NOMO-1 treated with DMSO at 0.1 percent for 48 hours (cell line): ENCODE results near the gene TTLL9.

Experiments
- DNase-seq: peaks from one replicate; lab custom pipeline; 2025; ENCODE audit not compliant: unreplicated experiment; lab: John Stamatoyannopoulos, UW

Gene TTLL9

GRCh38 chr20:31943052-31943471 lies 72.6 kb downstream of the TTLL9 start:
- no peak for DNase-seq

GRCh38 chr20:31945319-31945718 lies 74.9 kb downstream of the TTLL9 start:
- DNase-seq, result no peak

DNA sequence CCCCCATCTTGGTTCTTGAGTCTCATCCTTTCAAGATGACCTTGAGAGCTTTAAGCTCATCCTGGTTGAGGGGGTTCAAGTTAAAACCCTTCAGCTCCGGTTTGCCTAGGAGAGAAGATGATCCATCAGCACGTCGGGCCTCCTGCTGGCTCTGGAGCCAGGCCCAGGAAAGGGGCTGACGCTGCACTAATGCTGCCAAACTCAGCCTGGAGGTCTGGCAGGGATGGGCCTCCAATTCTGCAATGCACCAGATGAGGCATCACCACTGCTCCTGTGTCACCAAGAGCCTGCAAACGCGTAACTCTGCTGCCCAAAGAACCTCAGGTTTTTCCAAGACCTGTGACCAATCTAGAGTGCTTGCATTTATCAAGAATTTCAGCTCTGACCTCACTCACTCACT lies 75.4 kb downstream of the TTLL9 start:
- no peak for DNase-seq

GRCh38 chr20:31948008-31948407 lies 77.6 kb downstream of the TTLL9 start:
- no peak for DNase-seq

DNA sequence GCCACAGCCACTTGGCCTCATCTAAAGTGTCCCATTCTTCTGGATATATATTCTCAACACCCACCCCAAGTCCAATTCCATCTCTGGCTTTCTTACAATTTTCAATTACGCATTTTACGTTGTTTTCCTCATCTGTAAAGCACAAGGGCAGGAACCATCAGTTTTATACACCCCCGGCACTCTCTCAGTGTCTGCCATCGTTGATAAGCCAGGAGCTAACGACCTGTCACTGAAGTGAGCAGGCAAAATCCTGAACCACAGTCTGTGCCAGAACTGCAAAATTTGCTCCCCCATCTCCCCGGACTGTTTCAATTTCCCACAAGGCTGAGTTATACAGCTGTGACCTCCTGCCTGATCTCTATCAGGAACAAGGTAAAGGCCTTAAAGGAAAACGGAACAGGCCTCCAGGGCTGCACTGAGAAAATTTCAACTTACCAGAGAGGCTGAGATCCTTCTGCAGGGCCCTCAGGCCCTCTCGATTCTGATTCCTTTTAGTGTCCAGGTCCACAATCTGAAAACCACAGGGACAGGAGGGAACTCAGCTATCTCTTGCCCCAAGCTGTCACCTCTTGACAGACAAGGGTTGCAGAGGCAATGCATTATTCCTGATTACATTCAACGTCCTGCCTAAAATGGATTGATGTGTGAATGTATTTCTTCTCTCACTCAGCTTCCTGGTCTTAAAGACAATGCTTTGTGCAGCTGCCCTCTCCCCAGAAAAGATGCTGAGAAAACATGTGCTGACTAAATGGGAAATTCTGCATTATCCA lies 79.6 kb downstream of the TTLL9 start:
- no peak for DNase-seq

GRCh38 chr20:31951203-31951529 lies 80.7 kb downstream of the TTLL9 start:
- no peak for DNase-seq

DNA sequence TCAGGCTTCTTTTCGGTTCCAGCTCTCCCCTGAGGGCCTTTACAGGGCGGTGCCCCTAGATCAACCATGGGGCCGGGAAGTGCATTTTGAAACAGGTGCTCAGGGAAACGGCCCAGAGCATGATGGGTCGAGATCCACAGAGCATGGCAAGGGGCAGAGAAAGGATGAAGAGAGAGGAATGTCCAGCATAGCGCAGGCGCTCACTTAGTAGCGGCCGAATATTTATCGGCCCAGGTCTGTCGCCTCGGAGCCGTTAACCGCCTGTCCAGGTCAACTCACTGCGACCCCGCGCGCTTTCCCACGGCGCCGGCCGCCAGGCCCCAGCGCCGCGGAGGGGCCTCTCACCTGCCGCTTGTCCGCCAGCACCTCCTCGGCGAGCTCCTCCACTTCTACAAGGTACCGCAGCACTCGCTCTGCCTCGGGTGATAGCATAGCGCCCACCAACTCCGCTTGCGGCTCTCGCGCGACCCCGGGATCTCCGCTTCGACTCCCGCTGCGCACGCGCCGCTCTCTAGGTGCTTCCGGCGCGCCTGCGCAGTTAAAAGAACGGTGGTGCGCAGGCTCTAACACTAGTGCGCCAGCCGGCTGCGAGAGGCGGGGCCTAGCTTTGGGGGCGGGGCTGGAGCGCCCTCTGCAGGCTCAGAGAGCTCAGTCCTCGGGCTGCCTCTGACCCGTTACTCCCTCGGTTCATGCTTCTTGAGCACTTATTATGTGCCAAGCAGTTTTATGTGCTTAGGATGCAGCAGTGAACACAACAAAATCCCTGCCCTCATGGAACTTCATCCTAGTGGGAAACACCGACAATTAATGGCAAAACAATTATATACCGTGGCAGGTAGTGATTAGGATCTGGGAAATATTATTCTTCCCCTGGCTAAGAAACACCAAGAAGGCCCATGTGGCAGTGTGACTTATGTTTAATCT lies 81.4 kb downstream of the TTLL9 start, which contains the start of gene PDRG1:
PDRG1 (minus strand) TSS at position 517 of the 924 bp plus-strand sequence; CDS start at position 432, 85 bp downstream.
- peak; percentile 95 for DNase-seq

DNA sequence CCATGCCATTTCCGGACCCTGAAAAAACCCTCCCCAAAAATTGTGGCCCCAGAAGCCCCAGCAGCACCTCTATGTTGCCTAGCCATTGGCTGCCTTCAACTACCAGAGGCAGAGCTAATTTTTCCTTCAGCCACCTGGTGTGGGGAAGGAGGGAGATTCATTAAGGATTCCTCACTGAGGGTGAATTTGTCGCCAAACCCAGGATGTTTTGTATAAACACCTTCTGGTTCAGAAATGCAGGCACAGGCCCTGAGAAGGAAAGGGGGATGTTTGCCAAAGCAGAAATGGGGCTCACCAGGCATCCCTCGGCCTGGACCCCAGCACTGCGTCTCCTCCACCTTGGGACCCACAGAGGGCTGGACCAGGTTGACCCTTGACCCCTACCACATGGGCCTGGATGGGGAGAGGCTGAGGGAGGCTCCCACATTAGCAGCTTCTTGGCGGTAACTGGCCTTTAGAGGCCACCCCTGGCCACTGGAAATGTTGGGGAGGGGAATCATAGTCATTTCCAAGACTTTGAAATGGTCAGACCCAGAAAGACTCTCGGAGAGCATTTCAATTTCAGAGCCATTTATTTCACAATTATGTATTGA lies 83.2 kb downstream of the TTLL9 start:
- no peak for DNase-seq

- no peak for DNase-seq
Measured at GRCh38 chr20:31954500-31954899, 84.1 kb downstream of the TTLL9 start.

DNA sequence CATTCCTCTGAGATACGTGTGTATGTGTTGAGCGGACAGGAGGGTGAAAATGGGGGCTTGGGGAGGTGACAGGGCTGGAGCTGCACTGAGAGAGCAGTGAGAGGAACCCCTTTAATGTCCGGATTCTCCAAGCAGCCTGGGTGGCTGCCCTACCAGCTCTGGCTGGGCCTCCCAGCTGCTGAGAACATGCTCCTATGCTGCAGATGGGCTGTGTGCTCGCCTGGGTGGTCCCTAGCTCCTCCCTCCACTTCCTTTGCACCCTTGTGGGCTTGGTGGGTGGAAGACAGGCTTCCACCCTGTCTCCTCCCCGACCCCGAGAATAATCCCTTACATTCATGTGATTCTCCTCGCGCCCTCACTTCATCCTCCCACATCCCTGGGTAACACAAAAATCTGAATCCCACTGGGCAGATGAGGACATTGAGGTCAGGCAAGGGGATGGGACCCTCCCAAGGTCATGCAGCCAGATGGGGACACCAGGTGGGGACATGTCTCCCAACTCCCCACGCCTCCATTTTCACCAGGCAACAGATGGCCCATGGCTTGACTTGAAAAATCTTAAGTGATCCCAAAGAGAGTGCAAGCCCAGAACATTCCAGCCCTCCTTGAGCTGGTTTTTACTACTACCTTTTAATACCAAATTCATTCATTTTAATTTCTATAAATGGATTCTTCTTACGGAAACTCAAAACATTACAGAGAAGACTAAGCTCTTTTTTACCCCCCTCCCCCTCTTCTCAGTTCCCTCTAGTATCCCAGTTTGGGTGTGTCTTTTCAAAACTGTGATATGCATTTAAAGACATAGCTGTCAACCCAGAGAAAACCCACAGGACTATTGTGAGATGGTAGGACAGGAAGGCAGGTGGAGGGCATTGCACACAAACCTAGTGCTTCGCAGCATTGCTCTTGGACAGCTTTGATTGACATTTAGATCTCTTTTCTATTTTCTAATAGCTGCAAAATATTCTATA lies 86.4 kb downstream of the TTLL9 start:
- DNase-seq, result no peak

DNA sequence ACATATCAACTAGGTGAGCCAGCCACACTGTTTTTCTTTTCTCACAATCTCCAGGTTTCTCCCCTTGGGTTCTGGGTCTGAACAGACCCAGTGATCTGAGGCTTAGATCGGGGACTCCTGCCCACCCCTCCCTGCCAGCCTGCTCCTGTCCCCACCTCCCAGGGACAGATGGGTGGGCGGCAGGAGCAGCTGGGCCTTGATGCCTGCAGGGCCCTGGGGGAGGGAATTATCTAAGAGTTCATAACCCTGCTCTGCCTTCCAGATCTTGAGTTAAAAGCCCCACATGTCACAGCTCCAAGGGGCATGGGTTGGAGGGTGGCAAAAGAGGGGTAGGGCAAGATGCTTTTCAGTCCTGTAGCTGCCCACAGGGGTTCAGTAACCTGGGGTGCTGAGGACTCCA lies 92.3 kb downstream of the TTLL9 start:
- DNase-seq, result no peak

- no peak for DNase-seq
Measured at GRCh38 chr20:31963889-31964288, 93.5 kb downstream of the TTLL9 start.

DNA sequence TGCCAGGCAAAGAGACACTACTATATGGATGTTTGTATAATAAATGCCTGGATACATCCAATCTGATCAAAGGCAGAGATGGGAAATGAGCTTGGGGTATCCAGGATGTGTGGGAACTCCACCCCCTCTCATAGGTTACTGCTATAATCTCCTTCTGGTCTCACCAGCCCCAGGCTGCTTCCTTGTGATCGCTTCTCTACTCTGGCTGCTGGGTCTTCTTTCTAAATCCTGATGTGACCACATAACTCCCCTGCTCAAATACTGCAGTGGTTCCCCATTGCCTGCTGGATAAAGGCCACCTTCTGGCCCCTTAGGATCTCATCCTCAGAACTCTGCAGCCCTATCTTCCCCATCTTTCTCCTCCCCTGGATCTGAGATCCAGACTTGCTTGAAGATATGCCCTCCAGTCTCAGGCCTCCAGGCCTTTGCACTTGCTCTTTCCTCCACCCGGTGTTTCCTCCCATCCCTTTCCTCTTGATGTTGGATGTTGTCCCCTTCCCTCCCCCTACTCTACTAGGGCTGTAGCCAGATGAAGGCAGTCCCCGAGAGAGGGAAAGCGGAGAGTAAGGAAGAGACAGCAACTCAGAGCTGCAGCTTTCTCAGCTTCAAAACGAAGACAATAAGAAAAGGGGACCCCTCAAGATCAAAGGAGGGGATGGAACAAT lies 96.7 kb downstream of the TTLL9 start:
- no peak for DNase-seq

DNA sequence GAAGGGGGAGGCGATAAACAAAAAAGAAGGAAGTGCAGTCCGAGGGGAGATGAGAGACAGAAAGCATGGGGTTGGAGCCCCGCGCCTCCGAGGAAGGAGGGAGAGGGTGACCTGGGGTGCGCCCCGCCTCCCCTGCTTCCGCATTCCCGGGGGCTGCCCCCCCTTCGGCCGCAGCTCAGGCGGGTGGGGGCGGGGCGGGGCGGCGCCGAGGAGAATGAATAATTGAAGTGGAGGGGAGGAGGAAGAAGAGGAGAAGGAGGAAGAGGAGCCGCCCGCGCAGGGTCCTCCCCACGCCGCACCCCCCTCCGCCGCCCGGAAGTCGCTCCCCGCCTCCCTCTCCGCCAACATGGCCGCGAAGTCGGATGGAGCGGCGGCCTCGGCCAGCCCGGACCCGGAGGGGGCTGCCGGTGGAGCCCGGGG lies 97.4 kb downstream of the TTLL9 start, which contains the start of gene XKR7:
XKR7 (plus strand) TSS at position 322 of the 420 bp plus-strand sequence; CDS start at position 347, 25 bp downstream.
- DNase-seq, result peak; percentile 65

- DNase-seq, result peak; percentile 66
Measured at GRCh38 chr20:31968291-31969126, 98.1 kb downstream of the TTLL9 start.

DNA sequence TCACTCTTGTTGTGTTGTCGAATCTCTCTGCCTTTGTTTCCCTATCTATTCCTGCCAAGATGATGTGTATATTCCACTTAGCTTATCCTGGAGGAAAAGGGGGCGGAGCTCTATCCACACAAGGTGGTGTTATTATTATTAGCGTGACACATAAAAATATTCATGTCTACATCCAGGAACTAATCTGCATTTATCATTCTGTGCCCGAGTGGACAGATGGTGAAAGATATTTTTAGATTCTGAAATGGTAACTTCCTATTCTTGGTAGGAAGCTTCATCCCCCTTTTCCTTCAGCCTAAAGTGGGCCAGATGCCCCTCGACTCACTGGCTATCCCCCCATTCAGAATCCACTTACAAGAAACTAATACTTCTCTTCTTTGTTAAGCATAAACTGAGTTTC lies 99.6 kb downstream of the TTLL9 start:
- DNase-seq, result no peak

DNA sequence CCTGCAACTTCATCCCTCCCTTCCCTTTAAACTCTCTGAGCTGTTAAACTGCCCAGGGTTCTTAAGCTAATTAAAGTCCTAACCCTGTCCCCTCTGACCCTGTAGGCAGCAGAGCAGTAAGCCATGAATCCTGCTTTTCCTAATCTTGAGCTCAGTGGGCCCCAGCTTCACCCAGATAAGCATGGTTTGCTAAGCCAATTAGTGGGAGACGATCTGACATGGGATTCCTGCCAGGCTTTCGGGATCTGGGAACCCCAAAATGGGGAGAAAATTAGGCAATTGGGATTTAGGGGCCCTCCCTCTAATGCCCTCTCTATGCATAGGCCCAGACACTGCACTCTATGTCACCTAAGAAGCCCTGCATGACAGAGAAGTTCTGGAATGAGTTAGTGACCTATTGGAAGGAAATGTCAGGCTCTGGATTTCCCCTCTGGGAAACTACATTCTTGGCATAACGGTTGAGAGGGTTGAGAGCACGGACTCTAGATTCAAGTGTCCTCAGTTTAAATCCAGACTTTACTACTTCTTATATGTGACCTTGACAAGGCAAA lies 102.1 kb downstream of the TTLL9 start:
- no peak for DNase-seq

DNA sequence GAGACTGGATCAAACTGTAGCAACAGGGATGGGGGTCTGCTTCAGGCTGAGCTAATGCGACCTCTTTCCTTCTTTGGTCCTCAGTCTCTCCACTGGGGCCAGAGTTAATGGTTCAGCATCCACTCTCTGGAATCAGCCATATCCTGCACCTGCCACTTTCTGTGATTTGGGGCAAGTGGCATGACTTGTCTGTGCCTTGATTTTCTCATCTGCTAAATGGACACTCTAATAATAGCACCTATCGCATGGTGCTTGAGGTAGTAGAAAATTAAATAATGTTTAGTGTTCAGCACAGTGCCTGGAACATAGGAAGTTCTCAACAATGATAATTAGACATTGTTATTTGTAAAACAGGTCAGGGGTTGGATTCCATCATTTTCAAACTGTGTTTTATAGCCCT lies 103.9 kb downstream of the TTLL9 start:
- DNase-seq, result no peak
